GM21786 (cell line): ENCODE measurements around the gene CBFA2T3.
"Not testable (repeated sequence)": the region's sequence is repeated elsewhere in the genome, so short reads cannot be mapped to it uniquely, and the experiment has no call there.

Experiments used
- ATAC-seq: cut with Tn5 transposase; IDR thresholded peaks from one replicate; pipeline ENCODE4 v1.9.1; 2021; ENCODE audit not compliant: unreplicated experiment

The CBFA2T3 gene

GRCh38 chr16:88894681-88895300 is 82.2 kb downstream of the CBFA2T3 start:
- no peak for ATAC-seq

GRCh38 chr16:88894266-88894665 is 82.7 kb downstream of the CBFA2T3 start:
- ATAC-seq, result not testable (repeated sequence)

GRCh38 chr16:88893127-88893968 is 83.7 kb downstream of the CBFA2T3 start:
- ATAC-seq, result no peak

GRCh38 chr16:88892065-88892464 is 84.9 kb downstream of the CBFA2T3 start:
- ATAC-seq, result no peak

GRCh38 chr16:88891083-88891482 is 85.9 kb downstream of the CBFA2T3 start:
- no peak for ATAC-seq

- not testable (repeated sequence) for ATAC-seq
These were observed 87.2 kb downstream of the CBFA2T3 start for GRCh38 chr16:88889702-88890352.

GRCh38 chr16:88888461-88889387 is 88.3 kb downstream of the CBFA2T3 start:
- no peak for ATAC-seq

- no peak for ATAC-seq
These were observed 89.0 kb downstream of the CBFA2T3 start for GRCh38 chr16:88888057-88888456.

GRCh38 chr16:88886845-88887521 is 90.0 kb downstream of the CBFA2T3 start:
- no peak for ATAC-seq

- no peak for ATAC-seq
These were observed 90.6 kb downstream of the CBFA2T3 start for GRCh38 chr16:88886420-88886844.

- no peak for ATAC-seq
These were observed 91.2 kb downstream of the CBFA2T3 start for GRCh38 chr16:88885693-88886280.

- ATAC-seq, result no peak
These were observed 92.3 kb downstream of the CBFA2T3 start for GRCh38 chr16:88884569-88885271.

GRCh38 chr16:88883946-88884345 is 93.1 kb downstream of the CBFA2T3 start:
- no peak for ATAC-seq

GRCh38 chr16:88883117-88883895 is 93.7 kb downstream of the CBFA2T3 start:
- ATAC-seq, result no peak

GRCh38 chr16:88882358-88883030 is 94.5 kb downstream of the CBFA2T3 start:
- no peak for ATAC-seq

GRCh38 chr16:88881675-88882357 is 95.2 kb downstream of the CBFA2T3 start:
- no peak for ATAC-seq

- no peak for ATAC-seq
These were observed 95.9 kb downstream of the CBFA2T3 start for GRCh38 chr16:88881007-88881615.
